Heart left ventricle (tissue), 16 donors: ENCODE measurements around the gene SERP2. TPM values are rescaled to one million over a fixed set of nuclear protein-coding genes. Genes with fewer than 3 reads are reported as not detected.

Experiments used
- ATAC-seq, 4 donors: fragments of 200-7000 bp; cut with Tn5 transposase; one replicate each; pipeline ENCODE4 v1.9.1; 2020 to 2022; ENCODE audit warnings: moderate library complexity in 4 of 4, mild to moderate bottlenecking in 3 of 4, moderate number of reproducible peaks in 1 of 4
- DNase-seq, 5 donors: peaks; one replicate each; pipeline ENCODE4 v3.0.0-alpha.2; 2020
- H3K27ac ChIP-seq, 12 donors: fragments of 200-600 bp; sonication (generic) in 4 of 12; one replicate each; pipeline versions ENCODE4 v1.5.0 to v1.8.0; 2016 to 2022; ENCODE audit warnings: mild to moderate bottlenecking in 2 of 12
- H3K27me3 ChIP-seq, 9 donors: fragments of 200-600 bp; sonication (generic) in 2 of 9; one replicate each; pipeline versions ENCODE4 v1.5.1 to v1.8.0; 2016 to 2022; ENCODE audit warnings: mild to moderate bottlenecking in 3 of 9
- H3K36me3 ChIP-seq, 9 donors: fragments of 200-600 bp; sonication (generic) in 2 of 9; one replicate each; pipeline versions ENCODE4 v1.5.0 to v1.8.0; 2018 to 2022; ENCODE audit warnings: mild to moderate bottlenecking in 2 of 9
- H3K4me1 ChIP-seq, 12 donors: fragments of 200-600 bp; sonication (generic) in 4 of 12; one replicate each; pipeline versions ENCODE4 v1.5.0 to v1.8.0; 2016 to 2022; ENCODE audit warnings: mild to moderate bottlenecking in 3 of 12
- H3K4me3 ChIP-seq, 12 donors: fragments of 200-600 bp; sonication (generic) in 4 of 12; one replicate each; pipeline versions ENCODE4 v1.5.0 to v1.8.0; 2017 to 2022; ENCODE audit warnings: mild to moderate bottlenecking in 9 of 12, moderate library complexity in 4 of 12
- H3K9me3 ChIP-seq, 12 donors: fragments of 200-600 bp; sonication (generic) in 4 of 12; one replicate each; pipeline versions ENCODE4 v1.5.0 to v1.8.0; 2016 to 2022; ENCODE audit warnings: mild to moderate bottlenecking in 1 of 12
- CTCF ChIP-seq, 12 donors: fragments of 200-600 bp; sonication (generic) in 4 of 12; IDR thresholded peaks; one replicate each; pipeline versions ENCODE4 v1.5.0 to v1.8.0; 2018 to 2022; ENCODE audit warnings: antibody characterized with exemption in 12 of 12, mild to moderate bottlenecking in 5 of 12
- POLR2A ChIP-seq, 2 donors: fragments of 450-650 bp; IDR thresholded peaks; one replicate each; pipeline ENCODE4 v1.6.1; 2017; ENCODE audit warnings: antibody characterized with exemption in 2 of 2, mild to moderate bottlenecking in 2 of 2, moderate library complexity in 2 of 2
- WGBS, 4 donors: extraction: QIAGEN DNeasy Blood & Tissue Kit in 2 of 4; methylation state at CpG; one replicate each; pipeline versions ENCODE4 v1.1.5 to v1.1.7; 2013 to 2018; 5-methylcytosine and 5-hydroxymethylcytosine counted together
- intact Hi-C, 10 donors: fragments of 100-400 bp; cut with DNase I; formaldehyde crosslinking; loops; one replicate each; pipeline versions ENCODE4 v1.11.1 to v1.14.2; 2022
- polyA plus RNA-seq, 2 donors: library from polyadenylated mRNA; stranded (reverse); fragments of 200-250 nt; gene quantifications; one replicate each; pipeline ENCODE4 v1.2.3, GENCODE V29; 2013
- total RNA-seq, 9 donors: library from RNA; depleted of rRNA in 2 of 9; stranded (reverse); fragments of >200 nt in 2 of 9; fragmentation: NEBNext Ultra II Directional in 3 of 9; extraction: Animal tissue kit (Norgen Biotek cat#: 25700) in 3 of 9; gene quantifications; one replicate each; pipeline versions ENCODE4 v1.1.0 to v1.2.4, GENCODE V29; 2016 to 2023
- donor health status: ischemic (EF 13 %, LVEDD 7.1; RV severe dilation, severe dysfunction).
- donor health status: healthy with polysubstance abuse.
- donor health status: DM: no; HTN: yes; CAD: no.
- donor health status: DM: no; HTN: no; CAD: no.
- donor health status: ischemic (EF 25% LVEDD 6.9; RV normal size, moderate dysfunction).
- donor health status: ischemic (EF 25% LVEDD 5.7; RV mildly dilated, moderate dysfunction).
- donor health status: healthy.
- donor health status: DM: yes; HTN: yes; CAD: no.
- donor health status: ischemic (EF 35%, LVEDD 5.7; RV mildly dilated, moderate dysfunction).
- donor health status: nonischemic (EF 11% LVEDD 7.7; RV severe dilation, severe dysfunction).
- donor health status: DM: yes; HTN: yes; CAD: no.
- donor health status: PGD.
- donor health status: ischemic (EF 29% LVEDD 5.4; RV normal size, mild dysfunction).
- donor health status: nonischemic (EF 23%, LVEDD 6.1; RV moderate dilation, normal function).

Gene SERP2
- total and polyA plus RNA-seq, 11 donors = 9.6 to 16.6 (median 12.9) TPM

DNA sequence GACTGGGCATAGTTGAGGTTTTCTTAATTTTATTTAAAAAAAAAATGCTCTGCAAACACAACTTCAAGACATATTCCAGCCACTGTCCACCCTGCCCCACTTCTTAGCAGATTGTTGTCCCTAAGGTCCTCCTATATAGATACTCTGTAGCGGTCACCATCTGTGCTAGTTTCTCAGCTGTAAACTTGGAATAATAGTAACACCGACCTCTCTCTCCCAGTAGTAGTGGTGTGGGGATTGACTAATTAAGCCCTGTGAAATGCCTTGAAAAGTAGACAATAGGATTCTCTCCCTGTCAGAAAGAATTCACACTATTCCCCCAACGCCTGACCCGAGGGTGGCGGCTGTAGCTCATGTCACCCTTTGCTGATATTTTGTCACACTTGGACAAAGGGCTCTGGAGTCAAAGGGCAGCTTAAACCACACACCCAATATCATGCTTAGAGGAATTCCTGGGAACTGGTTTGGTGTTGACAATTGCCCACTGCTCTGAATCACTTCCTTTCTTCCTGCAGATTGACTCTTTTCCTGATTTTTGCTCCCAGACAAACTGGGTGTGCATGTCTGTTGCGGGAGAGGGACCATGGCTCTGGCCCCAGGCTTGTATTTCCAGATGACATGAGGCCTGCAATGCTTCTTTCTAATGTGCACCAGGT lies 9.2 kb upstream of the SERP2 start:
- Histone ChIP-seq H3K36me3 (no peaks in the 10 kb centered on the region), H3K9me3 (no peaks in the 10 kb centered on the region), H3K4me3 (no peak overlapping the region), H3K27ac (peak overlapping the region in 7 of 12 donors; percentile 15 to 62 (median 26)), H3K4me1 (peaks cover 0 to 30% (median 2%) of the 10 kb centered on the region in 12 donors), H3K27me3 (no peaks in the 10 kb centered on the region)
- intact Hi-C loops = loop anchor here in 2 of 10 donors (5.0 to 10.0 kb wide), 2 partner anchors 52 to 70 kb away; no protein-coding TSS in a partner anchor
- 65 to 79% (median 73%) methylated on average over 6 of the region's 6 CpGs for WGBS, 4 donors
- peak in 3 of 4 donors; percentile 25 to 54 (median 53) for ATAC-seq
- no peak for DNase-seq
- TF ChIP-seq POLR2A (IDR thresholded peaks at IDR 0.05) = no peak
- TF ChIP-seq CTCF (IDR thresholded peaks at IDR 0.05) = no peak

DNA sequence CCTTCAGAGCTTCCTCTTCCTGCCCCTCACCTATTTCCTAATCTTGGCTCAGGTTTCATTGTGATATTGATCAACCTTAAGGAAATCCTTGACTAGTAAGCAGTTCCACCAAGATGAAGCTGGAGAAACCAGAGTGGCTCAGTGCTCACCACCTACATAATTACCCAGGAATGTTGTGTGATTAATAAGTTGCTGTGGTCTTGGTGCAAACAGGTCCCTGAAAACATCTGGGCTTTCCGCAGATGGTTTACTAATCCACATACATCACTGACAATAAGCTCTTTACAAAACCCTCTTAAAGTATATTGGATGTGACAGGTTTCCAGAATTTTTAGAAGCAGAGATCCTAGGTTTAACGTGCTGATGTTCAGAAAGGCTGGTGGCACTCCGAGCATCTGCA lies 8.6 kb upstream of the SERP2 start:
- peaks cover 0 to 30% (median 2%) of the 10 kb centered on the region in 12 donors for H3K4me1 ChIP-seq
- H3K36me3 ChIP-seq = no peaks in the 10 kb centered on the region
- H3K9me3 ChIP-seq = no peaks in the 10 kb centered on the region
- H3K27me3 ChIP-seq = no peaks in the 10 kb centered on the region
- H3K4me3 ChIP-seq = no peak overlapping the region
- TF ChIP-seq CTCF (IDR thresholded peaks at IDR 0.05) (no peak), POLR2A (IDR thresholded peaks at IDR 0.05) (no peak)
- 94 to 100% (median 96%) methylated on average over 3 of the region's 3 CpGs for WGBS, 4 donors
- DNase-seq (no peak), ATAC-seq (no peak)
- intact Hi-C loops = loop anchor here in 1 of 10 donors (10.0 kb wide), 1 partner anchor 70 kb away; no protein-coding TSS in a partner anchor
- H3K27ac ChIP-seq = no peak overlapping the region

GRCh38 chr13:44365899-44366298 lies 7.7 kb upstream of the SERP2 start:
- no peaks in the 10 kb centered on the region for H3K27me3 ChIP-seq
- no peak for TF ChIP-seq POLR2A (IDR thresholded peaks at IDR 0.05)
- no peak for TF ChIP-seq CTCF (IDR thresholded peaks at IDR 0.05)
- intact Hi-C loops = loop anchor here in 1 of 10 donors (10.0 kb wide), 1 partner anchor 71 kb away; no protein-coding TSS in a partner anchor
- ATAC-seq (no peak), DNase-seq (no peak)
- no peaks in the 10 kb centered on the region for H3K36me3 ChIP-seq
- H3K27ac ChIP-seq = no peak overlapping the region
- H3K4me1 ChIP-seq = peaks cover 0 to 30% (median 2%) of the 10 kb centered on the region in 12 donors
- WGBS, 4 donors = 78 to 82% (median 79%) methylated on average over 3 of the region's 3 CpGs
- H3K9me3 ChIP-seq = no peaks in the 10 kb centered on the region
- H3K4me3 ChIP-seq = no peak overlapping the region

GRCh38 chr13:44368062-44368591 lies 5.5 kb upstream of the SERP2 start:
- Histone ChIP-seq H3K4me3 (no peak overlapping the region), H3K27ac (peak overlapping the region in 1 of 12 donors; percentile 42), H3K27me3 (peaks cover 0 to 2% (median 0%) of the 10 kb centered on the region in 9 donors), H3K36me3 (no peaks in the 10 kb centered on the region), H3K4me1 (peaks cover 0 to 33% (median 3%) of the 10 kb centered on the region in 12 donors), H3K9me3 (no peaks in the 10 kb centered on the region)
- no peak for ATAC-seq
- DNase-seq = no peak
- 20 to 34% (median 23%) methylated on average over 6 of the region's 6 CpGs for WGBS, 4 donors
- intact Hi-C loops = loop anchor here in 1 of 10 donors (10.0 kb wide), 1 partner anchor 73 kb away; no protein-coding TSS in a partner anchor
- TF ChIP-seq POLR2A (IDR thresholded peaks at IDR 0.05) = no peak
- no peak for TF ChIP-seq CTCF (IDR thresholded peaks at IDR 0.05)
